IPS-11a (cell line): ENCODE data around the gene RBM33.

ENCODE experiments used
- H3K4me3 ChIP-seq: one replicate; pipeline ENCODE4 v1.5.1; 2013; ENCODE audit warnings: low read depth, low read length, control low read depth

RBM33 gene

DNA sequence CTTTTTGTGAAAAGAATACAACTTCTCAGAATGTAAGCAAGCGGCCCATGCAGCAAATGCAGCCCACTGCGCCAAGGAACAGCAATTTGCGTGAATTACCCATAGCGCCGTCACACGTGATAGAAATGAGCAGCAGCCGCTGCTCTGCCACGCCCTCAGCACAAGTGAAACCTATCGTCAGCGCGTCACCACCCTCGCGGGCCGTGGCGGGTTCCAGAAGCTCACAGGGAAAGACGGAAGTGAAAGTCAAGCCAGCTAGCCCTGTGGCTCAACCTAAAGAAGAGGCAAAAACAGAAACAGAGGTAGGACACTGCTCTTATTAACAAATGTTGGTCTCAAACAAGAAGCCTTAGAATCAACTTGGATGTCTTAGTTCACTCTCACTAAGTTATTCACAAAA lies 97.3 kb downstream of the RBM33 start:
- H3K4me3 ChIP-seq: no peak overlapping the region

DNA sequence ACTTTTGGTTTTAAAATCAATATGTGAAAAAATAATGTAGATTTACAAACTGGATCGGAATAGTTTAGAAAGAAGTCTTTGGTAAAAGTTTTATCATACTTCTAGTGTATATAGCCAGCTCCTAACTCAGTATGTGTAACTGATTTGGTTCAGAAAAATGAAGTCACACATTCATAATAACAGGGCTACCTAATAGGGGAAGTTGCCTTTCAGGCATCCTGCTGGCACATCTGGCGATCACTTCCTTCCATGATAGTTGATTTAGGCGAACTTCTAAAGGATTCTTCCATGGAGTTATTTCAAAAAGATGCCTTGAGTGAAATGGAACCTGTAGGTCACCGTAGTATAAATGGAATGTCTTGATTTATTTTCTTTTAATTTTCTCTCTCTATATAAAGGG lies 98.7 kb downstream of the RBM33 start:
- no peak overlapping the region for H3K4me3 ChIP-seq

DNA sequence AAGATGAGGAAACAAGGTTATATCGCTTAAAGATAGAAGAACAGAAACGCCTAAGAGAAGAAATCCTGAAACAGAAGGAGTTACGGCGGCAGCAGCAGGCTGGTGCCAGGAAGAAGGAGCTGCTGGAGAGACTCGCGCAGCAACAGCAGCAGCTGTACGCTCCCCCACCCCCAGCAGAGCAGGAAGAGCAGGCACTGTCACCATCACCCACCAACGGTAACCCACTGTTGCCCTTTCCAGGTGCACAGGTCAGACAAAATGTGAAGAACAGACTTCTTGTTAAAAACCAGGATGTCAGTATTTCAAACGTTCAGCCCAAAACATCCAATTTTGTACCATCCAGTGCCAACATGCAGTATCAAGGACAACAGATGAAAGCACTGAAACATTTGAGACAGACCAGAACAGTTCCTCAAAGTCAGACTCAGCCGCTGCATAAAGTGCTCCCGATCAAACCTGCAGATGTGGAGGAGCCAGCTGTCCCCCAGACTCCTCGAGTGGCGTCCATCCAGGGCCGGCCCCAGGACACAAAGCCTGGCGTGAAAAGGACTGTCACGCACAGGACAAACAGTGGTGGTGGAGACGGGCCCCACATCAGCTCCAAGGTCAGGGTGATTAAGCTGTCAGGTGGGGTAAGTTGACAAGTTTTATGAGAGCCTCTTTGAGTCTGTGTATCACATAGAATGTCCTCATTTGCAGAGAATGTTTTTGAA lies 100.7 kb downstream of the RBM33 start:
- H3K4me3 ChIP-seq: no peak overlapping the region

DNA sequence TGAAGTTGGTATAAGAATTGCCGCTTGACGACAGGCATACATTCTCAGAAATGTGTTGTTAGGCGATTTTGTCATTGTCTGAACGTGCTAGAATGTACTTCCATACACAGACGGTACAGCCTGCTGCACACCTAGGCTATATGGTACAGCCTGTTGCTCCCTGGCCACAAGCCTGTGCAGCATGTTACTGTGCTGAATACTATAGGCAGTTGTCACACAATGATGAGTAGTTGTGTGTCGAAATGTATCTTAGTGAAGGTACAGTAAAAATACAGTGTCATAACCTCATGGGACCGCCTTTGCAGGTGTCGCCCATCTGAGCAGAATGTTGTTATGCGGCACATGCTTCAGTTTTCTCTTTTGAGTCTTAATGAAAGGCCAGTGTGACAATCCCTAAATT lies 101.3 kb downstream of the RBM33 start:
- no peak overlapping the region for H3K4me3 ChIP-seq

GRCh38 chr7:155746188-155746587 lies 101.7 kb downstream of the RBM33 start:
- H3K4me3 ChIP-seq: no peak overlapping the region

- H3K4me3 ChIP-seq: no peak overlapping the region
Measured at GRCh38 chr7:155747209-155747608, 102.7 kb downstream of the RBM33 start.

DNA sequence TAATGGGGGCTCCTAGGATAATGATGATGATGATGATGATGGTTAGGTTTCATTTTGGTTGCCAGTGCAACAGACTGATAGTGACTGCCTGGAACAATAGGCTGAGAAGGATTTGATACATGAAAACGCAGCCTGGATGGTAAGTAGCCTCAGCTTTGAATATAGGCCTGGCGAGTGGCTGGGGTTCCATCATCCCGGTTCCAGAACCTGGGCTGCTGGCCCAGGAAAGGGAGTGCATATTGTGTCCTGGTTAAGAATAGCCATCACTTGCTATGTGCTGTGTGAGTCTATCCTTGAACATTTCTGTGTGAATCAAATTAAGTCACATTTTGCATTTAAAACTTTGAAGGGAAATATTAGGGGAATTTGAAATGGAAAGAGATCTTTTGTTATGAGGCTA lies 105.1 kb downstream of the RBM33 start:
- H3K4me3 ChIP-seq: no peak overlapping the region

DNA sequence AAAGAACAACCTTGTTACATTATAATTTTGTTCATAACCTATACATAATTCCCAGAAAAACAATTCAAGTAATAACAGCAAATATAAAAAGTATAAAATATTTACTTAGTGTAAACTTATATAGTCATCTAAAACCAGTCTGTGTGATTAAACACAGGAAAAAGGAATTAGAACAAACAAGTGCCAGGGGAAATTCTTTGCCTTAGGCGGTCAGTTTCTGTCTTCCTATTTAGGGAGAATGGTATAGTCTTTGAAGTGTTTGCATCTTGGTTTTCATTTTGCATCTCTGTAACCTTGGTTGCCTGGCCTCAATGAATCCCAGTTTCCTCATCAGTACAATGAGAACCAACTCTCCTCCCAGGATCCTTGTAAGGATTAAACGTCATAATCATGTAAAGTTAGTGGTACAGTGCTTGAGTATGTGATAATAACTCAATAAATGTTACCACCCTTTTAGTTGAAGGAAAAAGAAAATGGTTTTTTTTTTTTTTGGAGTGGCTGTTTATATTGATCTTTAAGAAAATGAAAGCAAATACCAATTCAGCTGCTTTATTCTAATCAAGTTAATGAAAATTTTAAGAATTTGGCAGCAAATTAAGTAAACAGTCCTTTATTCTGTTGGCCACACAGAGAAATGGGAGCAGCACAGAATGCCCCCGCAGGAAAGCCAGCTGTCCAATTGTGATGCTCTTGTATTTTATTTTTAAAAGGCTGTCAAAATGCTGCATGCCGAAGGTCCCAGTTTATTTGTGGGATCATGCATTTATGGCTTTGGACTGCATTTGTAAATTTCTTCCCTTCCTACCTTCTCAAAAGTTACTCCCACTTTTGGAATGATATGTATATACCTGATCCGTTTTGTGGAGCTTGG lies 106.0 kb downstream of the RBM33 start:
- H3K4me3 ChIP-seq: no peak overlapping the region

DNA sequence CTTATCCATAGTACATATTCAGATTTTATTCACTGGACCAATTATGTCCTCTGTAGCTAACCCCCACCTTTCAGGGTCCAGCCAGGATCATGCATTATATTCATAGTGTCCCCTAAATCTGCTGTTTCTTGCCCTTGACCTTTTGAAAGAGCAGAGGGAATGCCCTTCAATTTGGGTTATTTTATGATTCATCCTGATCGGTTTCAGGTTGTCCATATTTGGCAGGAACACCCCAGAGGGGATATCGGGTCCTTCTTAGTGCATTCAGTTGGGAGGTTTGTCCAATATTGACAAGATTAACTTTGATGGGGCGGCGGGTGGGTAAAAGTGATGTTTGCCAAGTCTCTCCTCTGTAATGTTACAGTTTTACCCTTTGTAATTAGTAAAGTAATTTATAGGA lies 106.9 kb downstream of the RBM33 start:
- H3K4me3 ChIP-seq: no peak overlapping the region

GRCh38 chr7:155752756-155753445 lies 108.4 kb downstream of the RBM33 start:
- H3K4me3 ChIP-seq: no peak overlapping the region

DNA sequence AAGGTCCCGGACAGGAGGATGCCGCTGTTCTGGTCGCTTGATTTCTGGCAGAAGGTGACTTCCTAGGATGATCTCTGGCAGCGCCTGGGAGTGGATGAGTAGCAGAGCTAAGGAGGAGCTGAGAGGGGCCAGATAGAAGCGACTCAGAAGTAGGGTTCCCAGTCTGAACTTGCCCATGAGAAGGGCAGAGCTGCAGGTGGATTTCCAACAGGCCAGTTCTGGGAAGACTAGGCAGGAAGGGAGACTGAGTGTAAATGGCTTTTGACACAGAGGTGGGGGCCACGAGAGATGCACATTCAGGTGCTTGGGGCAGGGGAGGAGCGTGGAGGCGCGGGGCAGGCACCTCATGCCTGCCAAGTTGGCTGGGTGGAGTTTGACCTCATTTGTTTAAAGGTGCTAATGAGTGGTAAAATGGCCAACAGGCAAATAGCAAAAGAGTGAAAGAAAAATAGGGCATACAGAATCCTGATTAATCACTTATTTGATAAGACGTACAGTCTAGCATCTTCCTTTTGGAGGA lies 109.0 kb downstream of the RBM33 start:
- H3K4me3 ChIP-seq: no peak overlapping the region

- H3K4me3 ChIP-seq: no peak overlapping the region
Measured at GRCh38 chr7:155754165-155754564, 109.7 kb downstream of the RBM33 start.

- H3K4me3 ChIP-seq: no peak overlapping the region
Measured at GRCh38 chr7:155755026-155755425, 110.6 kb downstream of the RBM33 start.

GRCh38 chr7:155756322-155756721 lies 111.9 kb downstream of the RBM33 start:
- H3K4me3 ChIP-seq: no peak overlapping the region

- no peak overlapping the region for H3K4me3 ChIP-seq
Measured at GRCh38 chr7:155758348-155758747, 113.9 kb downstream of the RBM33 start.

- no peak overlapping the region for H3K4me3 ChIP-seq
Measured at GRCh38 chr7:155759740-155760430, 115.4 kb downstream of the RBM33 start.

DNA sequence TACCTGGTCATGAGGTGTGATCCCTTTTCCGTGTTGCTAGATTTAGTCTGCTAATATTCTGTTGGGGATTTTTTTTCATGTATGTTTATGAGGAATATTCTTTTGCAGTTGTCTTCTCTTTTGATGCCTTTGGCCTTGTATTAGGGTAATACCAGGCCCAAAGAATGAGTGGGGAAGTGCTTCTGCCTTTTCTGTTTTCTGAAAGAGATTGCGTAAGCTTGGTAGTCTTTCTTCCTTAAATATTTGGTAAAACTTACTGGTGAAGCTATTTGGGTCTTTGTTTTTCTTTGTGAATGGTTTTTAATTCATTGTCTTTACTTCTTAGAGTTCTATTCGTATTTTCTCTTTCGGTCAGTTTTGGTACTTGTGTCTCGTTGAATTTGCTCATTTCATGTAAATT lies 116.7 kb downstream of the RBM33 start:
- H3K4me3 ChIP-seq: no peak overlapping the region

GRCh38 chr7:155762036-155762435 lies 117.6 kb downstream of the RBM33 start:
- no peak overlapping the region for H3K4me3 ChIP-seq

- H3K4me3 ChIP-seq: no peak overlapping the region
Measured at GRCh38 chr7:155762655-155763054, 118.2 kb downstream of the RBM33 start.

- H3K4me3 ChIP-seq: no peak overlapping the region
Measured at GRCh38 chr7:155763122-155763521, 118.7 kb downstream of the RBM33 start.
